Measurements from ENCODE around the gene GAS1.

GAS1 gene

DNA sequence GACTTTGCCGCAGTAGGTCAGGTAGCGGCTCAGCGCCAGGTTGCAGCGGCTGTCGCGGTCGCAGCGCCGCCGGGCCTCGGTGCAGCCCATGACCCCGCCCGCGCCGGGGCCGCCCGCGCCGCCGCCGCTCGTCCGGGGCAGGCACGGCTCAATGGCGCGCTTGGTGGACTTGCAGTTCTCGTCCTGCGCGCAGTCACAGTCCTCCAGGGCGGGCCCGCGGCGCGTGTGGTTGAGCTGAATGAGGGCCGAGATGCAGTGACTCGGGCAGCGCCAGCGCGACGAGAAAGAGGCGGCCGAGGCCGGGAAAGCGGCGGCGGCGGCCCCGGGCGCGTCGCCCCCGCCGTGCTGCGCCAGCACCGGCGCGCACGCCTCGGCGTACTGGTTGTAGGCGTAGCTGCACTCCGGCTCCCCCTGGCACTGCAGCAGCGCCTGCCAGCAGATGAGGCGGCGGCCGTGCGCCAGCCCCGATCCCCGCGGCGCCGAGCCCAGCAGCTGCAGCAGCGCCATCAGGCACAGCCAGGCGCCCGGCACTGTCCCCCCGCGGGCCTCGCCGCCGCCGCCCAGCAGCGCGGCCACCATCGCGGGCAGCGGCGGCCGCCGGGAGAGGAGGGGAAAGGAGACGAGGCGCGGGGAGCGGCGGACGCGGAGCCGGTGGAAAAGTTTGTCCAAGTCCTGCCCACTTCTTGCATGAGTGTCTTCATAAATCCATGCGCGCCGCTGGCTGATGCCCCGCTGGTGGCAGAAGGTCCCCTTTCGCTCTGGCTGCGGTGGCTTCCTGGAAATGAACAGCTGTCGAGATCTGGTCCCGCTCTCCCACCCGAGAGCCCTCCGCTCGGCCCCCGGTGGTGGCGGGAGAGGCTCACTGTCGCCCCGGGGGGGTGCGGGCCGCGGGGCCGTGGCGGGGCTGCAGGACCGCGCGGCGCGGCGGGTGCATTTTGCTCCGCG, 833 bp downstream of the GAS1 start:
- H3K36me3 ChIP-seq (ENCODE audit: insufficient read depth, low read length) = no peaks in the 10 kb centered on the region
- H3K9me3 ChIP-seq (ENCODE audit: control insufficient read depth, insufficient read depth, low read length) = no peaks in the 10 kb centered on the region
- peaks cover 22% of the 10 kb centered on the region for H3K4me1 ChIP-seq (ENCODE audit: insufficient read depth, low read length)
- H3K9ac ChIP-seq (ENCODE audit: low read depth, low read length) = peak overlapping the region; percentile 78

GRCh38 chr9:86945728-86946200, 1.5 kb downstream of the GAS1 start:
- H3K9ac ChIP-seq (ENCODE audit: low read depth, low read length) = peak overlapping the region; percentile 78; the same call in 1 of the 2 replicates
- H3K36me3 ChIP-seq (ENCODE audit: insufficient read depth, low read length) = no peaks in the 10 kb centered on the region
- peaks cover 27% of the 10 kb centered on the region for H3K4me1 ChIP-seq (ENCODE audit: insufficient read depth, low read length)
- no peaks in the 10 kb centered on the region for H3K9me3 ChIP-seq (ENCODE audit: control insufficient read depth, insufficient read depth, low read length)

DNA sequence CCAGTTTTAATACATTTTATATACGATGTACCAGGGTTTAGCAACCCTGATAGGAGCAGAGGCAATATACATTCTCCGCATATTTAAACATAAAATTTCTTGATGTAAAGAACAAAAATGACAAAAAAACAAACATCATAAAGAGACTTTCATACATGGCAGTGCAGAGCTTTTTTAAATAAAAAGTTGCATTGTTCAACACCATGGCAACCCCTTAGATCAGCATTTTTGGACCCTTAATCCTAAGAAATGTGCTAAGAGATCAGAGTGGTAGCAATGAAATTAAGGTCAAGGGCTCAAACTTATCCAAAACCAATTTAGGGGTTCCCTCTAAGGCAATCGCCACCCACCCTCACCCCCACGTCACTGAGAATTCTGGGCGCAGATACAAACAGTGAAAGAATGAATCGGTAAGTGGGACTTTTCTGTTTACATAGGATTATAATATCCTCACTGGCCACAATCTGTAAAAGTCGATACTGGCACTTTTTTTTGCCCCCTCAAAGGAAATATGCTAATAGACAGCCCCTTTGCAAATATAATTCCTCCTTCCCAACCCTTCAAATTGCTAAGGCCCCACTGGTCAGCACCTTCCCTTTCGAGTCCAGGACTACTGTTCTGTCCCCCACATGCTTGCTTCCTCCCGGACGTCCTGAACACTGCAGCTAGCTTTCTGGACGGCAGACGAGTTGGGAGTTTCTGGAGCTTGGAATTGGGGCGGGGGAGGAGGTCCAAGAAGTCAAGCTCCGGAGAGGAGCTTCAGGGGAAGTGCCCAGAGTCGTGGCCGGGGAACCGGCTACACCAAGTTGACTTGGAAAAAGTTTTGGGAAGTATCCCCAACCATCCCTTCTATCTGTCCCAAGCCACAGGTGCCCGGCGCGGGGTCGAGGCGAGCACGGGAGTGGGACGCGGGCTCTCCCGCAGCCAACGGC, 2.2 kb downstream of the GAS1 start:
- Histone ChIP-seq H3K9ac (ENCODE audit: low read depth, low read length) (peak overlapping the region; percentile 78; the same call in 1 of the 2 replicates), H3K36me3 (ENCODE audit: insufficient read depth, low read length) (no peaks in the 10 kb centered on the region), H3K4me1 (ENCODE audit: insufficient read depth, low read length) (peaks cover 30% of the 10 kb centered on the region), H3K9me3 (ENCODE audit: control insufficient read depth, insufficient read depth, low read length) (no peaks in the 10 kb centered on the region)

GRCh38 chr9:86943201-86944113, 3.8 kb downstream of the GAS1 start:
- Histone ChIP-seq H3K9me3 (ENCODE audit: control insufficient read depth, insufficient read depth, low read length) (no peaks in the 10 kb centered on the region), H3K36me3 (ENCODE audit: insufficient read depth, low read length) (no peaks in the 10 kb centered on the region), H3K4me1 (ENCODE audit: insufficient read depth, low read length) (peaks cover 27% of the 10 kb centered on the region), H3K9ac (ENCODE audit: low read depth, low read length) (peak overlapping the region; percentile 35)

DNA sequence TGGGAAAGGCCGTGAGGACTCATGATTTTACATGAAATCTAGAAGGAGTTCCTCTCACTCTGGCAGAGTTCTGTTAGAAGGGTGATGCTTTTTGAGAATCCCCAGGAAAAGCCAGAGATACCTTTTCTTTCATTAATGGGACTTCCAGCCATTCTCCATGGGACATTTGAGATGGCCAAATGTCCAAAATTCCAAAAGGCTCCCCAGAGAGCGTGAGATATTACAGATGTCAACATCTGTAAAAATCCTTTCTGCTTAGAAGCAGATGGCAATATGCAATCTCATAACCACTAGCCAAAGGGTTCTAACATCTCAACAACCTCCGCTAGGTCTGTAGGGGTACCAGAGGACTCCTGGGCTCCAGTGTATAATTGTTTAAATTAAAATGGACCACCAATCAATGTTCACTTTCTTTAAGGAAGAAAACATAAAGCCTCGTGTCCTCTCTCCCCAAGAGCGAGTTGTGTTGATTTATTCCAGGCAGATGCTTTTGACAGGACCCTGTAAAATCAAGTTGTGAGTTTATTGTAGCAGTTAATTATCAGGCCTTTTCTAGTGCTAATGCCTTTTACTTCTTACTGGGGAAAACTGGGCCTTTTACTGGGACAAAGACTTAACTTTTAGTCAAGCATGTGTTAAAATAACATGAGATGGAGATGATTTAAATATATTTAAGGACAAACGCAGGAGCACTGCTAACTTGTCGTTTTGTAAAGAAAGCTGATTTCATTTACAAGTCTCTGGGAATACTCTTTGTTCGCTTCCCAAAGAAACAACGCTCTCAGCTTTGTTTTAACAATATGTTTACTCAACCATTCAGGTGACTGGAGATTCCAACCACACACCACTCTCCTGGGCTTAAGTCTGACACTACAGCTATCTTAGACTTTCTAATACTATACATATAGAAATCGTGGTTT, 4.8 kb downstream of the GAS1 start:
- peaks cover 27% of the 10 kb centered on the region for H3K4me1 ChIP-seq (ENCODE audit: insufficient read depth, low read length)
- H3K36me3 ChIP-seq (ENCODE audit: insufficient read depth, low read length) = no peaks in the 10 kb centered on the region
- H3K9ac ChIP-seq (ENCODE audit: low read depth, low read length) = peak overlapping the region; percentile 35; the same call in 1 of the 2 replicates
- no peaks in the 10 kb centered on the region for H3K9me3 ChIP-seq (ENCODE audit: control insufficient read depth, insufficient read depth, low read length)

DNA sequence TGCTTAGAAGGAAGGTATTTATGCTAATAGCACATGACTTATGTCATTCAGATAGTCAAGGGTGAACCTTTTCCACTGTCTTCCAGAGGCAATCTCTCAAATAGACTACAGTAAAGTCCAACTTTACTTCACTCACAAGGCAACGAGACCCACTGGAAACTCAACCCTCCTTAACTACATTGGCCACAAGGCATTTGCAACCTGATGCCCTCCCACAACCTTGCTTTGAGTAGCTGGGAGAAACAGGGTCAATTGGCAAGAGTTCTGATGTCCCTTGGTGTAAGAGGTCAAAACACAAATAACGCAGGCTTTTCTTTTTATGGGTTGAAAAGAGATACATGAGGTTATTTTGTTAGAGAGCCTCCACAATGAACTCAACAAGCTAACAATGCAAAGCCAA, 6.1 kb downstream of the GAS1 start:
- Histone ChIP-seq H3K9me3 (ENCODE audit: control insufficient read depth, insufficient read depth, low read length) (no peaks in the 10 kb centered on the region), H3K9ac (ENCODE audit: low read depth, low read length) (no peak overlapping the region), H3K36me3 (ENCODE audit: insufficient read depth, low read length) (no peaks in the 10 kb centered on the region), H3K4me1 (ENCODE audit: insufficient read depth, low read length) (peaks cover 27% of the 10 kb centered on the region)

- peaks cover 27% of the 10 kb centered on the region for H3K4me1 ChIP-seq (ENCODE audit: insufficient read depth, low read length)
- H3K9ac ChIP-seq (ENCODE audit: low read depth, low read length) = no peak overlapping the region; the same call in 1 of the 2 replicates
- H3K36me3 ChIP-seq (ENCODE audit: insufficient read depth, low read length) = no peaks in the 10 kb centered on the region
- no peaks in the 10 kb centered on the region for H3K9me3 ChIP-seq (ENCODE audit: control insufficient read depth, insufficient read depth, low read length)
Measured at GRCh38 chr9:86940774-86941173, 6.5 kb downstream of the GAS1 start.

- Histone ChIP-seq H3K4me1 (ENCODE audit: insufficient read depth, low read length) (peaks cover 27% of the 10 kb centered on the region), H3K9ac (ENCODE audit: low read depth, low read length) (no peak overlapping the region), H3K36me3 (ENCODE audit: insufficient read depth, low read length) (no peaks in the 10 kb centered on the region), H3K9me3 (ENCODE audit: control insufficient read depth, insufficient read depth, low read length) (no peaks in the 10 kb centered on the region)
Measured at GRCh38 chr9:86939891-86940290, 7.4 kb downstream of the GAS1 start.

DNA sequence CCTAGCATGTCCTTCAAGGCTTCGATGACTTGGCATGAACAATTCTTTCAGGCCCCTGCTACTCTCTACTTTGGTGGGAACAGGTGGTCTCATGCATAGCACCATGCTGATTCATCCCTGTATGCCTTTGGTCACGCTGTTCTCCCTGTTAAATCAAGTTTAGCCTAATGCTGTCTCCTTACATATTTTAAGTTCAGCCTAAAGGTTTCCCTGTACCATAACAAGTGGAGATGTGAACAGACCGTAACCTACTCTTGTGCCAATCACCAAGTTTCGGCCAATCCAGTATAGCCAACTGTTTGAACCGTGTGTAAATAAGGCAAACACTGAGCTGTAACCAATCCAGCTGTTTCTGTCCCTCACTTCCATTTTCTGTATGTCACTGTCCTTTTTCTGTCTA, 8.0 kb downstream of the GAS1 start:
- Histone ChIP-seq H3K4me1 (ENCODE audit: insufficient read depth, low read length) (peaks cover 27% of the 10 kb centered on the region), H3K36me3 (ENCODE audit: insufficient read depth, low read length) (no peaks in the 10 kb centered on the region), H3K9ac (ENCODE audit: low read depth, low read length) (no peak overlapping the region), H3K9me3 (ENCODE audit: control insufficient read depth, insufficient read depth, low read length) (no peaks in the 10 kb centered on the region)

DNA sequence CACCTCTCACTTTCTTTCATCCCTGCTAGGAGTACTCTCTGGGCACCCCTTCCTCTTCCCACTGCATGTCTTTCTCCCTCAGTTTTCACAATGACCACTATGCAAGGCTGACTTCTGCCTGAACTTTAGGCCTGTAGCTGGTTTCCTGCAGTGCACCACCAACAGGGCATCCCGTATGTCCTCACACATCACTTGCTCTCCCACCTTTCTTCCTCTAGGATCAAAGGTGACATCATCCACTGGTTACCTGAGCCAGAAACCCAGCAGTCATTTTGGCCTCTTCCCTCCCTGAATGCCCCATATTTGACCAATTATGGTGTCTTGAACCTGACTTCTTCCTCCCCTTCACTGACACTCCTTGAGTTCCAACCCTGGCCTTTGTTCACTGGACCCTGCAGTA, 8.5 kb downstream of the GAS1 start:
- Histone ChIP-seq H3K9me3 (ENCODE audit: control insufficient read depth, insufficient read depth, low read length) (no peaks in the 10 kb centered on the region), H3K4me1 (ENCODE audit: insufficient read depth, low read length) (peaks cover 27% of the 10 kb centered on the region), H3K9ac (ENCODE audit: low read depth, low read length) (no peak overlapping the region), H3K36me3 (ENCODE audit: insufficient read depth, low read length) (no peaks in the 10 kb centered on the region)

DNA sequence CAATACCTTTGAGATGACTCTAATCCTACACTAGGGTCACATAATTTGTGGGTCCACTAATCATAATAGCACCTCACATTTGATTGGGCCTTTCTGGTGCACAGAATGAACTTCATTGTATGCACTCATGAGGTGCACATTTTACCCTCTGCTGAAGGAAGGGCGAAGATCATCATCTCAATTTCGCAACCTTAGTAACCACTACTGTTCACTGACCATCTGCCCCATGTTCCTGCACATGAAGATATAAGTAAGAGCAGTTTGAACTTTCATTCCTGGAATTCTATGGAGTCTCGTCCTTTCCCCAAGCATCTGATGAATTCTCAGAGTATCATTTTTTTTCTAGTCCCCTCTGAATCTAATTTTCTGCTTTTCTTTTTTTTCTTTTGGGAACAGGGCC, 21.2 kb downstream of the GAS1 start:
- no peak overlapping the region for H3K9ac ChIP-seq (ENCODE audit: low read depth, low read length)
- no peaks in the 10 kb centered on the region for H3K36me3 ChIP-seq (ENCODE audit: insufficient read depth, low read length)
- no peaks in the 10 kb centered on the region for H3K4me1 ChIP-seq (ENCODE audit: insufficient read depth, low read length)
- no peaks in the 10 kb centered on the region for H3K9me3 ChIP-seq (ENCODE audit: control insufficient read depth, insufficient read depth, low read length)

GRCh38 chr9:86925686-86926085, 21.6 kb downstream of the GAS1 start:
- H3K36me3 ChIP-seq (ENCODE audit: insufficient read depth, low read length) = no peaks in the 10 kb centered on the region
- no peaks in the 10 kb centered on the region for H3K9me3 ChIP-seq (ENCODE audit: control insufficient read depth, insufficient read depth, low read length)
- H3K9ac ChIP-seq (ENCODE audit: low read depth, low read length) = no peak overlapping the region
- no peaks in the 10 kb centered on the region for H3K4me1 ChIP-seq (ENCODE audit: insufficient read depth, low read length)

DNA sequence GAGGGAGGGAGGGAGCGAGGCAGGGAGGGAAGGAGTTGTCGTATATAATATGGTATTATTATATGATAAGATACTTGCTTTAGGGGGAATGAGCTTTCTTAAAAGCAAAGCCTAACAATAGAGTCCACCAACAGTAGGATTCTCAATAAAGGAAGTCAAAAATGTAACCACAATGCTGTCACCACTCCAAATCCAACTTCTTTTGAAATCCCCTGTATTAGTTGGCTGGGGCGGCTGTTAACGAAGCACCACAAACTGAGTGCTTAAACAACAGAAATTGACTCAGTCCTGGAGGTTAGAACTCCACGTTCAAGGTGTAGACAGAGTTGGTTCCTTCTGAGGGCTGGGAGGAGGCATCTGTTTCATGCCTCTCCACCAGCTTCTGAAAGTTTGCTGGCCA, 23.1 kb downstream of the GAS1 start:
- Histone ChIP-seq H3K4me1 (ENCODE audit: insufficient read depth, low read length) (no peaks in the 10 kb centered on the region), H3K9ac (ENCODE audit: low read depth, low read length) (no peak overlapping the region), H3K36me3 (ENCODE audit: insufficient read depth, low read length) (no peaks in the 10 kb centered on the region), H3K9me3 (ENCODE audit: control insufficient read depth, insufficient read depth, low read length) (no peaks in the 10 kb centered on the region)

Data from ES-I3 (cell line).